Esophagus squamous epithelium (tissue), 4 donors: ENCODE data around the gene KNDC1.

Source experiments
- POLR2A ChIP-seq, 4 donors: fragments of 450-650 bp; IDR thresholded peaks; one replicate each; pipeline ENCODE4 v1.6.1; 2017; ENCODE audit warnings: antibody characterized with exemption in 4 of 4, mild to moderate bottlenecking in 4 of 4, moderate library complexity in 3 of 4
- TF ChIP-seq, protein P1 (sequence below), 6 experiments: fragments of 450-650 bp in 4 of 6; fragments of 200-600 bp in 2 of 6; sonication (generic) in 2 of 6; IDR thresholded peaks; one replicate each; pipeline ENCODE4 v1.5.1; 2016 to 2019; ENCODE audit warnings: antibody characterized with exemption in 6 of 6, mild to moderate bottlenecking in 4 of 6, moderate library complexity in 4 of 6

GRCh38 chr10:133254421-133255120, 94.6 kb downstream of the KNDC1 start:
- TF ChIP-seq, protein P1, sequence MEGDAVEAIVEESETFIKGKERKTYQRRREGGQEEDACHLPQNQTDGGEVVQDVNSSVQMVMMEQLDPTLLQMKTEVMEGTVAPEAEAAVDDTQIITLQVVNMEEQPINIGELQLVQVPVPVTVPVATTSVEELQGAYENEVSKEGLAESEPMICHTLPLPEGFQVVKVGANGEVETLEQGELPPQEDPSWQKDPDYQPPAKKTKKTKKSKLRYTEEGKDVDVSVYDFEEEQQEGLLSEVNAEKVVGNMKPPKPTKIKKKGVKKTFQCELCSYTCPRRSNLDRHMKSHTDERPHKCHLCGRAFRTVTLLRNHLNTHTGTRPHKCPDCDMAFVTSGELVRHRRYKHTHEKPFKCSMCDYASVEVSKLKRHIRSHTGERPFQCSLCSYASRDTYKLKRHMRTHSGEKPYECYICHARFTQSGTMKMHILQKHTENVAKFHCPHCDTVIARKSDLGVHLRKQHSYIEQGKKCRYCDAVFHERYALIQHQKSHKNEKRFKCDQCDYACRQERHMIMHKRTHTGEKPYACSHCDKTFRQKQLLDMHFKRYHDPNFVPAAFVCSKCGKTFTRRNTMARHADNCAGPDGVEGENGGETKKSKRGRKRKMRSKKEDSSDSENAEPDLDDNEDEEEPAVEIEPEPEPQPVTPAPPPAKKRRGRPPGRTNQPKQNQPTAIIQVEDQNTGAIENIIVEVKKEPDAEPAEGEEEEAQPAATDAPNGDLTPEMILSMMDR (IDR thresholded peaks at IDR 0.05): no peak
- no peak for TF ChIP-seq POLR2A (IDR thresholded peaks at IDR 0.05)
